ENCODE data around the gene PTPRM.
"Not testable (repeated sequence)": the region's sequence is repeated elsewhere in the genome, so short reads cannot be mapped to it uniquely, and the experiment has no call there.

The PTPRM gene

GRCh38 chr18:8018701-8019331, 451.7 kb downstream of the PTPRM start:
- DNase-seq: no peak

- DNase-seq: no peak
Measured at GRCh38 chr18:8019600-8019999, 452.5 kb downstream of the PTPRM start.

- DNase-seq: no peak
Measured at GRCh38 chr18:8020132-8020846, 453.2 kb downstream of the PTPRM start.

GRCh38 chr18:8029061-8029460, 461.9 kb downstream of the PTPRM start:
- DNase-seq: no peak

GRCh38 chr18:8029731-8030130, 462.6 kb downstream of the PTPRM start:
- DNase-seq: no peak

- no peak for DNase-seq
Measured at GRCh38 chr18:8030201-8030600, 463.1 kb downstream of the PTPRM start.

GRCh38 chr18:8031496-8031895, 464.4 kb downstream of the PTPRM start:
- no peak for DNase-seq

- no peak for DNase-seq
Measured at GRCh38 chr18:8034674-8035073, 467.6 kb downstream of the PTPRM start.

GRCh38 chr18:8036551-8036950, 469.4 kb downstream of the PTPRM start:
- no peak for DNase-seq

GRCh38 chr18:8037296-8037695, 470.2 kb downstream of the PTPRM start:
- DNase-seq: no peak

GRCh38 chr18:8040021-8040420, 472.9 kb downstream of the PTPRM start:
- no peak for DNase-seq

GRCh38 chr18:8041526-8042111, 474.5 kb downstream of the PTPRM start:
- DNase-seq: no peak

- DNase-seq: no peak
Measured at GRCh38 chr18:8044004-8044403, 476.9 kb downstream of the PTPRM start.

GRCh38 chr18:8045160-8045883, 478.2 kb downstream of the PTPRM start:
- no peak for DNase-seq

GRCh38 chr18:8045884-8046281, 478.8 kb downstream of the PTPRM start:
- no peak for DNase-seq

- DNase-seq: no peak
Measured at GRCh38 chr18:8046441-8046840, 479.3 kb downstream of the PTPRM start.

- DNase-seq: no peak
Measured at GRCh38 chr18:8049147-8049546, 482.0 kb downstream of the PTPRM start.

- DNase-seq: no peak
Measured at GRCh38 chr18:8050616-8051329, 483.7 kb downstream of the PTPRM start.

- DNase-seq: no peak
Measured at GRCh38 chr18:8051453-8051852, 484.3 kb downstream of the PTPRM start.

- DNase-seq: no peak
Measured at GRCh38 chr18:8052237-8052701, 485.2 kb downstream of the PTPRM start.

GRCh38 chr18:8056723-8057122, 489.6 kb downstream of the PTPRM start:
- DNase-seq: no peak

- not testable (repeated sequence) for DNase-seq
Measured at GRCh38 chr18:8063152-8063551, 496.0 kb downstream of the PTPRM start.

- DNase-seq: no peak
Measured at GRCh38 chr18:8063733-8064132, 496.6 kb downstream of the PTPRM start.

All from NCI-H1105 (cell line).